WTC11 (cell line): ENCODE results near the gene SNCAIP. TPM values are rescaled to one million over a fixed set of nuclear protein-coding genes. Genes with fewer than 3 reads are reported as not detected.

Source experiments
- ATAC-seq: fragments of 200-7000 bp; cut with Tn5 transposase; 2 replicates; pipeline ENCODE4 v1.10.0; 2021; ENCODE audit warnings: mild to moderate bottlenecking, moderate library complexity
- Bru-seq: library from RNA; stranded (reverse); fragments of 400-500 nt; gene quantifications from one replicate; lab custom pipeline; 2021; lab: Mats Ljungman, UMichigan
- CTCF ChIA-PET: fragments of 300-600 bp; sonication (Branson Sonifier 250); formaldehyde crosslinking; loops from one replicate; lab custom pipeline; 2021; ENCODE audit warnings: antibody characterized with exemption; lab: Charles Lee
- POLR2A ChIA-PET: fragments of 350-600 bp; sonication (Branson Sonifier 250); formaldehyde crosslinking; loops from one replicate; lab custom pipeline; 2021; ENCODE audit warnings: antibody characterized with exemption; lab: Charles Lee
- DNase-seq: peaks from one replicate; pipeline ENCODE4 v3.0.0; 2021; ENCODE audit warnings: low spot score
- H3K27ac Mint-ChIP-seq: 2 replicates; pipeline ENCODE4 v1.8.0; 2021; ENCODE audit warnings: mixed read lengths
- H3K27me3 Mint-ChIP-seq: 2 replicates; pipeline ENCODE4 v1.8.0; 2021; ENCODE audit warnings: low read depth, mild to moderate bottlenecking, moderate library complexity, mixed read lengths
- H3K36me3 Mint-ChIP-seq: 2 replicates; pipeline ENCODE4 v1.8.0; 2021; ENCODE audit warnings: mixed read lengths
- H3K4me1 Mint-ChIP-seq: 2 replicates; pipeline ENCODE4 v1.8.0; 2022; ENCODE audit warnings: mixed read lengths
- H3K4me3 Mint-ChIP-seq: 2 replicates; pipeline ENCODE4 v1.8.0; 2021; ENCODE audit warnings: mild to moderate bottlenecking, moderate library complexity, mixed read lengths
- H3K9me3 Mint-ChIP-seq: 2 replicates; pipeline ENCODE4 v1.8.0; 2021; ENCODE audit warnings: mixed read lengths
- ATF1 ChIP-seq: sonication (generic); formaldehyde crosslinking; IDR thresholded peaks from 2 replicates; pipeline ENCODE4 v1.8.1; 2023; ENCODE audit warnings: mild to moderate bottlenecking, moderate library complexity, missing genetic modification reagents
- CTCF ChIP-seq: fragments of 200-600 bp; IDR thresholded peaks from 2 replicates; pipeline ENCODE4 v1.8.0; 2022; ENCODE audit warnings: antibody characterized with exemption
- EMX1 ChIP-seq: fragments of 250-450 bp; sonication (Bioruptor Pico); IDR thresholded peaks from 2 replicates; pipeline ENCODE4 v1.8.0; 2021; ENCODE audit warnings: mild to moderate bottlenecking
- ERG ChIP-seq: fragments of 250-450 bp; sonication (Bioruptor Pico); IDR thresholded peaks from 2 replicates; pipeline ENCODE4 v1.8.0; 2021; ENCODE audit warnings: mild to moderate bottlenecking
- GABPB1 ChIP-seq: sonication (generic); formaldehyde crosslinking; IDR thresholded peaks from 2 replicates; pipeline ENCODE4 v1.8.1; 2023; ENCODE audit warnings: mild to moderate bottlenecking, missing genetic modification reagents
- HMGXB4 ChIP-seq: sonication (generic); formaldehyde crosslinking; IDR thresholded peaks from 2 replicates; pipeline ENCODE4 v1.8.1; 2023; ENCODE audit warnings: mild to moderate bottlenecking, moderate library complexity, missing genetic modification reagents
- JUN ChIP-seq: sonication (generic); formaldehyde crosslinking; IDR thresholded peaks from 2 replicates; pipeline ENCODE4 v1.8.0; 2023; ENCODE audit warnings: mild to moderate bottlenecking, missing genetic modification reagents
- MAX ChIP-seq: sonication (generic); formaldehyde crosslinking; IDR thresholded peaks from 2 replicates; pipeline ENCODE4 v1.8.0; 2022; ENCODE audit warnings: mild to moderate bottlenecking, missing genetic modification reagents
- MXD4 ChIP-seq: fragments of 250-450 bp; sonication (Bioruptor Pico); IDR thresholded peaks from 2 replicates; pipeline ENCODE4 v1.8.0; 2021; ENCODE audit warnings: mild to moderate bottlenecking, moderate library complexity, borderline replicate concordance
- RELA ChIP-seq: sonication (generic); formaldehyde crosslinking; IDR thresholded peaks from 2 replicates; pipeline ENCODE4 v1.8.1; 2022; ENCODE audit warnings: missing genetic modification reagents, mild to moderate bottlenecking, borderline replicate concordance
- SMAD3 ChIP-seq: sonication (generic); formaldehyde crosslinking; IDR thresholded peaks from 2 replicates; pipeline ENCODE4 v1.8.0; 2022; ENCODE audit warnings: missing genetic modification reagents, mild to moderate bottlenecking, borderline replicate concordance
- SMAD4 ChIP-seq: sonication (generic); formaldehyde crosslinking; IDR thresholded peaks from 2 replicates; pipeline ENCODE4 v1.8.0; 2022; ENCODE audit warnings: mild to moderate bottlenecking, missing genetic modification reagents
- TEAD4 ChIP-seq: sonication (generic); formaldehyde crosslinking; IDR thresholded peaks from 2 replicates; pipeline ENCODE4 v1.8.0; 2022; ENCODE audit warnings: mild to moderate bottlenecking, missing genetic modification reagents
- USF2 ChIP-seq: sonication (generic); formaldehyde crosslinking; IDR thresholded peaks from 2 replicates; pipeline ENCODE4 v1.8.1; 2023; ENCODE audit warnings: mild to moderate bottlenecking, missing genetic modification reagents, moderate library complexity
- ZNF219 ChIP-seq: sonication (generic); formaldehyde crosslinking; IDR thresholded peaks from 2 replicates; pipeline ENCODE4 v1.8.0; 2023; ENCODE audit warnings: missing genetic modification reagents, mild to moderate bottlenecking, borderline replicate concordance
- ZNF263 ChIP-seq: sonication (generic); formaldehyde crosslinking; IDR thresholded peaks from 2 replicates; pipeline ENCODE4 v1.8.1; 2022; ENCODE audit warnings: low read depth, mild to moderate bottlenecking, moderate library complexity, missing genetic modification reagents
- long read RNA-seq, 3 experiments: library from RNA in 1 of 3; library from capped mRNA in 1 of 3; library from polyadenylated mRNA in 1 of 3; unstranded in 2 of 3; stranded (forward) in 1 of 3; transcript quantifications; one replicate each; pipeline ENCODE4 v2.0.0, GENCODE V29; 2021
- total RNA-seq: library from RNA; stranded (reverse); gene quantifications from 3 replicates; pipeline ENCODE4 v1.2.3, GENCODE V29; 2021
- TF ChIP-seq, protein P1 (sequence below): sonication (generic); formaldehyde crosslinking; IDR thresholded peaks from 2 replicates; pipeline ENCODE4 v1.8.0; 2022; ENCODE audit warnings: mild to moderate bottlenecking, missing genetic modification reagents
- TF ChIP-seq, protein P2 (sequence below): sonication (generic); formaldehyde crosslinking; IDR thresholded peaks from 2 replicates; pipeline ENCODE4 v1.8.1; 2022; ENCODE audit warnings: low read depth, mild to moderate bottlenecking, moderate library complexity, missing genetic modification reagents, borderline replicate concordance

The SNCAIP gene
- total RNA-seq (9.2 to 10.0 TPM (median 9.7 TPM) in 3 replicates), Bru-seq, nascent RNA (percentile 61 among the genes with signal in this experiment)
- long read RNA-seq, experiment 1, partial matches to known transcripts, result 4 of 29 reads
- long read RNA-seq, experiment 1, other reads (novel, unspliced or antisense), result 19 of 29 reads
- long read RNA-seq, experiment 2, partial matches to known transcripts, result 8 of 13 reads
- long read RNA-seq, experiment 2, other reads (novel, unspliced or antisense), result 2 of 13 reads
- long read RNA-seq, experiment 3, result 0 reads

DNA sequence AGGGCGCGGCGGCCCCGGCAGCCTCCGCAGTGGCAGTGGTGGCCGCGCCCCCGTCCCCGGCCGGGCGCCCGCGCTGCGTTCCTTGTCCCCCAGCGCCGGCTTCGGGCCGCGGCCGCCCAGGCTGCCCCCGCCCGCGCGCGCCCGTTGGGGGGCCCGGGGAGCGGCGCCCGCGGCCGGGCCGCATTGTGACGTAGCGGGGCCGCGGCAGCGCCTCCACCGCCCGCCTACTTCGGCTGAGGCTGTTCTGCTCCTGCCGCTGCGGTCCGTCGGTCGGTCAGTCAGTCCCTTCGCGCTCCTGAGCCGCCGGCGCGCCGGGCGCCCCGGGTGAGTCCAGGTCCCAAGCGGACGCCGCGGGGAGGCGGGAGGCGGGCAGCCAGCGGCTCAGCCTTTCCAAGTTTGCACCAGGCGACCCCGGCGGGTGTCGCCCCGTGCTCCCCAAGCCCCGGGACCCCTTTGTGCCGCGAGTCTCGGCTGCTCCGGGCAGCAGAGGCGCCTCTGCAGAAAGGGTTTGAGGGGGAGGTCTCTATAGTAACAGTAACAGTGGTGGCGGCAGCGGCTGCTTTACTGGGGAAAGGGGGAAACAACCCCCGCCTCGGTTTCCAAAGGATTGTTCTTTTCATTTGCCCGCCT, at the start of gene SNCAIP:
SNCAIP (plus strand) TSS at position 277 of the 630 bp plus-strand sequence. CDS start 78,898 bp downstream, outside the sequence.
- TF ChIP-seq ATF1 (CRISPR knock-in tag) (no peak), SMAD3 (CRISPR knock-in tag) (no peak), HMGXB4 (peak; percentile 22; the same call in 1 of the 2 replicates), JUN (CRISPR knock-in tag) (no peak)
- TF ChIP-seq, protein P1, sequence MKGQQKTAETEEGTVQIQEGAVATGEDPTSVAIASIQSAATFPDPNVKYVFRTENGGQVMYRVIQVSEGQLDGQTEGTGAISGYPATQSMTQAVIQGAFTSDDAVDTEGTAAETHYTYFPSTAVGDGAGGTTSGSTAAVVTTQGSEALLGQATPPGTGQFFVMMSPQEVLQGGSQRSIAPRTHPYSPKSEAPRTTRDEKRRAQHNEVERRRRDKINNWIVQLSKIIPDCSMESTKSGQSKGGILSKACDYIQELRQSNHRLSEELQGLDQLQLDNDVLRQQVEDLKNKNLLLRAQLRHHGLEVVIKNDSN (CRISPR knock-in tag), result no peak
- Mint-ChIP-seq H3K27me3 (peaks cover 47% of the 10 kb centered on the region), H3K36me3 (peaks cover 10% of the 10 kb centered on the region), H3K27ac (no peak within 1 kb of the TSS), H3K4me1 (peaks cover 29% of the 10 kb centered on the region), H3K9me3 (peaks cover 12% of the 10 kb centered on the region), H3K4me3 (peak within 1 kb of the TSS; percentile 84)
- DNase-seq (peak; percentile 62), ATAC-seq (peak; percentile 75)
- ChIA-PET CTCF (no interaction called here), POLR2A (no interaction called here)

DNA sequence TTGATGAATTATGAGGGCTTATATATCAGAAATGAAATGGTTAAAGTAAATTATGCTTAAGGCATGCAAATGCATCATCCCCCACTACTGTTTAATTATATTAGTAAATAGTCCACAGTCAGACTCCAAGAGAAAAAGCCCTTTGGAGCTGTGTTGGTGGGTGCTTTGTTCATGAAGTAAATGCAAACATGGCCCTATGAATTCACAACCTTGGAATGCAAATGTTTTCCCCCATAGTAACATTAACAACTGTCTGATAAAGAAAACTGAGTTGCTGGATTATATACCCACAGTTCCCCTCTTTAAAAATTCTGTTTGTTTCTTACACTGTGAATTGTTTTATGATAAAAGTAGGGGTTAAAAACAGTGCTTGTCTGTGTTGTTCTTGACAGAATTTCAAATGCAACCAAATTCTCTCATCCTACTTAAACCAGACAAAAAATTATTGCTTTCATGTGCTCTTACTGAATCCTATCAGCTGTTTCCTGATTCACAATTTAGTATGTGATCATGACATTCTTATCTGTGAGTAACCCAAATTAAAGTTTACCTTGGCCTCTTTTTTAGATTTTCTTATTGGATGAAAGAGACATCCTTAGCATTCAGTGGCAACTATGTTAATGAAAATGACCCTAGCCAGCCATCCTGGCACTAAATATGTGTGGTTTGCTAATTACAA, 48.5 kb upstream of the SNCAIP start:
- Mint-ChIP-seq H3K4me1 (peaks cover 7% of the 10 kb centered on the region), H3K9me3 (no peaks in the 10 kb centered on the region), H3K27me3 (no peaks in the 10 kb centered on the region), H3K36me3 (no peaks in the 10 kb centered on the region), H3K27ac (no peak overlapping the region), H3K4me3 (no peak overlapping the region)
- ChIA-PET CTCF (no interaction called here), POLR2A (no interaction called here)
- TF ChIP-seq, protein P2, sequence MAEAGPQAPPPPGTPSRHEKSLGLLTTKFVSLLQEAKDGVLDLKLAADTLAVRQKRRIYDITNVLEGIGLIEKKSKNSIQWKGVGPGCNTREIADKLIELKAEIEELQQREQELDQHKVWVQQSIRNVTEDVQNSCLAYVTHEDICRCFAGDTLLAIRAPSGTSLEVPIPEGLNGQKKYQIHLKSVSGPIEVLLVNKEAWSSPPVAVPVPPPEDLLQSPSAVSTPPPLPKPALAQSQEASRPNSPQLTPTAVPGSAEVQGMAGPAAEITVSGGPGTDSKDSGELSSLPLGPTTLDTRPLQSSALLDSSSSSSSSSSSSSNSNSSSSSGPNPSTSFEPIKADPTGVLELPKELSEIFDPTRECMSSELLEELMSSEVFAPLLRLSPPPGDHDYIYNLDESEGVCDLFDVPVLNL (CRISPR knock-in tag), result no peak
- TF ChIP-seq ZNF219 (no peak), RELA (no peak), MAX (CRISPR knock-in tag) (no peak), CTCF (no peak), EMX1 (CRISPR knock-in tag) (no peak), SMAD4 (CRISPR knock-in tag) (no peak), TEAD4 (CRISPR knock-in tag) (no peak), MXD4 (CRISPR knock-in tag) (no peak), ZNF263 (CRISPR knock-in tag) (no peak), GABPB1 (CRISPR knock-in tag) (no peak), USF2 (no peak), ERG (CRISPR knock-in tag) (no peak)
- ATAC-seq (no peak), DNase-seq (no peak)
